Smooth muscle cell (in vitro differentiated cells): ENCODE results near the gene ASB8. TPM values are rescaled to one million over a fixed set of nuclear protein-coding genes. Genes with fewer than 3 reads are reported as not detected.

Source experiments
- DNase-seq: peaks from one replicate; lab custom pipeline; 2025; ENCODE audit not compliant: unreplicated experiment; lab: John Stamatoyannopoulos, UW
- H2AFZ ChIP-seq: fragments of 200-600 bp; sonication (generic); 2 replicates; pipeline ENCODE4 v1.6.0; 2016; ENCODE audit warnings: antibody characterized with exemption, low read depth, mild to moderate bottlenecking
- H3F3A ChIP-seq: fragments of 200-600 bp; sonication (generic); 2 replicates; pipeline ENCODE4 v1.6.0; 2017; ENCODE audit warnings: antibody characterized with exemption, low read depth
- H3K27ac ChIP-seq: fragments of 200-600 bp; sonication (generic); 2 replicates; pipeline ENCODE4 v1.5.1; 2016; ENCODE audit warnings: low read depth, mild to moderate bottlenecking
- H3K27me3 ChIP-seq: fragments of 200-600 bp; sonication (generic); 2 replicates; pipeline ENCODE4 v1.6.1; 2016; ENCODE audit warnings: low read depth, mild to moderate bottlenecking
- H3K36me3 ChIP-seq: fragments of 200-600 bp; sonication (generic); 2 replicates; pipeline ENCODE4 v1.5.1; 2016; ENCODE audit warnings: low read depth
- H3K4me1 ChIP-seq: fragments of 200-600 bp; sonication (generic); 2 replicates; pipeline ENCODE4 v1.5.1; 2016; ENCODE audit warnings: low read depth
- H3K4me2 ChIP-seq: fragments of 200-600 bp; sonication (generic); 2 replicates; pipeline ENCODE4 v1.6.0; 2016; ENCODE audit warnings: mild to moderate bottlenecking
- H3K4me3 ChIP-seq: fragments of 200-600 bp; sonication (generic); 2 replicates; pipeline ENCODE4 v1.5.1; 2016; ENCODE audit warnings: mild to moderate bottlenecking
- H3K79me2 ChIP-seq: fragments of 200-600 bp; sonication (generic); 2 replicates; pipeline ENCODE4 v1.6.0; 2016; ENCODE audit warnings: low read depth, mild to moderate bottlenecking
- H3K9ac ChIP-seq: fragments of 200-600 bp; sonication (generic); 2 replicates; pipeline ENCODE4 v1.6.0; 2016; ENCODE audit warnings: low read depth
- H3K9me3 ChIP-seq: fragments of 200-600 bp; sonication (generic); replicated peaks from 2 replicates; pipeline ENCODE4 v1.5.1; 2016; ENCODE audit warnings: low read depth
- H4K20me1 ChIP-seq: fragments of 200-600 bp; sonication (generic); 2 replicates; pipeline ENCODE4 v1.6.0; 2016; ENCODE audit warnings: low read depth
- WGBS: methylation state at CpG from one replicate; pipeline ENCODE4 v1.1.7; 2016; ENCODE audit warnings: low lambda C conversion rate; 5-methylcytosine and 5-hydroxymethylcytosine counted together
- microRNA-seq: library from miRNA; unstranded; fragments of <30 nt; microRNA quantifications from one replicate; pipeline ENCODE4, GENCODE V29; 2016; ENCODE audit warnings: borderline number of aligned reads
- polyA plus RNA-seq: library from polyadenylated mRNA; unstranded; fragments of >200 nt; fragmentation: Nextera tagmentation; extraction: Ambion mirVana; gene quantifications from 2 replicates; pipeline ENCODE4 v1.2.1, GENCODE V29; 2016
- small RNA-seq: library from RNA; depleted of rRNA; stranded (forward); fragments of <200 nt; gene quantifications from one replicate; pipeline ENCODE3, GENCODE V24; 2014
- total RNA-seq: library from RNA; depleted of rRNA; stranded (reverse); fragments of >200 nt; gene quantifications from 2 replicates; pipeline ENCODE4 v1.2.3, GENCODE V29; 2014
- TF ChIP-seq, protein P1 (sequence below): fragments of 200-600 bp; sonication (generic); IDR thresholded peaks from 2 replicates; pipeline ENCODE4 v1.5.1; 2017; ENCODE audit warnings: borderline replicate concordance, mild to moderate bottlenecking, antibody characterized with exemption; ENCODE audit not compliant: insufficient read depth, poor library complexity, severe bottlenecking

The ASB8 gene
- total and polyA plus RNA-seq, 2 experiments from 2014 or later = 25.4 to 31.1 TPM

DNA sequence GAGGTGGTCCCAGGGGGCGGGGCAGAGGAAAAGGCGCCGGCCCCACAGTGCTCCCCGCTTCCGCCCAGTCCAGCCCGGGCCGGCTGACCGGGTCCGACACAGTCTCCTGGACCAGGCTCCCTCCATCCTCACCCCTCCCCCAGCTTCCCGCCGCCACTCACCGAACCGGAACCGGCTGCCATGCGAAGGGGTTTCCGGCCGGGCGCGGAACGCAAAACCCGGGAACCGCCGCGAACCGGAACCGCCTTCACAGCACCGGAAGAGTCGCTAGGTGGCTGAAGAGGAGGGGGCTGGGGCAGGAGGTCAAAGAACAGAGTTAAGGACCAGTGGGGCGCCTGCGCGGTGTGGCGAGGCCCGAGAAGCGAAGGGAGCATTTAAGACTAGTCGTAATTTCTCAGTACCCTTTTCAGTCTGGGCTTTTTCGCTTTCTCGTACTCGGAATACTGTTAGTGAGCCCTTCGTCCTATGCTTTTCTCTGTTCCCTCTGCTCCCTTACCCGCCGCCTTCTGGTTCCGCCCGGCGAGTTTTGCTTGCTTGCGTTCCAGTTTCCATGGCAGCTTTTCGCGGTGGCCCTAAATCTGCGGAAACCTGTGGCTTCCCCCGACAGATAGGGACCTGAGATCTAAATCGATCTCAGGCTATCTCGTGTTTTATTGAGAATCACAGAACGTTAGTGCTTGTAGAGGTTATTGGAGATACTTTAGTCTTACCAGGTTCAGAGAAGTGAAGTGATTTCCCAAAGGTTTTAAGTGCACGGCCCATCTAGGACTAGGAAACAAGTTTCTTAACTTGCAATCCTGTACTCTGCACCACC, 51.2 kb downstream of the ASB8 start, which contains the start of gene SENP1:
SENP1 (minus strand) TSS at position 213 of the 814 bp plus-strand sequence. CDS start 4,607 bp downstream, outside the sequence.
- Histone ChIP-seq H3K4me2 (peak within 1 kb of the TSS; percentile 95), H3K9ac (peak within 1 kb of the TSS; percentile 95), H3F3A (peaks cover 6% of the 10 kb centered on the region), H3K4me3 (peak within 1 kb of the TSS; percentile 73), H3K79me2 (peaks cover 41% of the 10 kb centered on the region), H4K20me1 (no peaks in the 10 kb centered on the region), H2AFZ (peak within 1 kb of the TSS; percentile 92), H3K4me1 (peaks cover 13% of the 10 kb centered on the region), H3K9me3 (no peaks in the 10 kb centered on the region), H3K27ac (peak within 1 kb of the TSS; percentile 96), H3K27me3 (peaks cover 8% of the 10 kb centered on the region), H3K36me3 (no peaks in the 10 kb centered on the region)
- 2% methylated on average over 48 of the region's 53 CpGs for WGBS
- peak; percentile 65 for DNase-seq
- TF ChIP-seq, protein P1, sequence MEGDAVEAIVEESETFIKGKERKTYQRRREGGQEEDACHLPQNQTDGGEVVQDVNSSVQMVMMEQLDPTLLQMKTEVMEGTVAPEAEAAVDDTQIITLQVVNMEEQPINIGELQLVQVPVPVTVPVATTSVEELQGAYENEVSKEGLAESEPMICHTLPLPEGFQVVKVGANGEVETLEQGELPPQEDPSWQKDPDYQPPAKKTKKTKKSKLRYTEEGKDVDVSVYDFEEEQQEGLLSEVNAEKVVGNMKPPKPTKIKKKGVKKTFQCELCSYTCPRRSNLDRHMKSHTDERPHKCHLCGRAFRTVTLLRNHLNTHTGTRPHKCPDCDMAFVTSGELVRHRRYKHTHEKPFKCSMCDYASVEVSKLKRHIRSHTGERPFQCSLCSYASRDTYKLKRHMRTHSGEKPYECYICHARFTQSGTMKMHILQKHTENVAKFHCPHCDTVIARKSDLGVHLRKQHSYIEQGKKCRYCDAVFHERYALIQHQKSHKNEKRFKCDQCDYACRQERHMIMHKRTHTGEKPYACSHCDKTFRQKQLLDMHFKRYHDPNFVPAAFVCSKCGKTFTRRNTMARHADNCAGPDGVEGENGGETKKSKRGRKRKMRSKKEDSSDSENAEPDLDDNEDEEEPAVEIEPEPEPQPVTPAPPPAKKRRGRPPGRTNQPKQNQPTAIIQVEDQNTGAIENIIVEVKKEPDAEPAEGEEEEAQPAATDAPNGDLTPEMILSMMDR = no peak

DNA sequence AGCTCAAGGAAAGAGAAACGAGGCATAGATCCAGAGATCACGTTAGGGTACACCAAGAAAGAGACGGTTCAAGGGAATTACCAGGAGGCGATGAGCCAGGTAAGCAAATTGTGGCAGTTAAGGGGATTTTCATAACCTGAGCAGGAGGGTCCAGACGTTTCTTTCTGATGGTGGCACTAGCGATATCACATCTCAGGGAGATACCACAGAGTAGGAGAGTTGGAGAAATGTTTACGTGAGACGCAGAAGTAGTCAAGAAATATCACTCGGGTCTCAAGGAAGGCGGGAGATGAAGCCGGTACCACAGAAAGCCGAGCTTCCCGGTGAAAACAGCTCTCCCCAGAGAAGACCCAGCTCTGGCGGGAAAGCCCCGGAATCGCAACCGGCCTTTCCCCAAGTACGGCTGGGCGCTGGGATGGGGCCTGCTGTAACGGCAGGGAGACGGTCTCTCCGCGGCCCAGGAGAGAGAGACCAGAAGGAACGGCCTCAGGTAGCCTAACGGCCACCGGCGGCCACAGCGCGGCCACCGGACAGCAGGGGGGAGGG, 51.9 kb downstream of the ASB8 start:
- DNase-seq = no peak
- Histone ChIP-seq H3K9ac (peak overlapping the region; percentile 95), H3K4me3 (peak overlapping the region; percentile 73), H3K9me3 (no peaks in the 10 kb centered on the region), H3K27ac (peak overlapping the region; percentile 96), H3K79me2 (peaks cover 48% of the 10 kb centered on the region), H3K27me3 (peaks cover 8% of the 10 kb centered on the region), H4K20me1 (no peaks in the 10 kb centered on the region), H3K4me2 (peak overlapping the region; percentile 95), H3F3A (peaks cover 6% of the 10 kb centered on the region), H3K4me1 (peaks cover 13% of the 10 kb centered on the region), H3K36me3 (no peaks in the 10 kb centered on the region), H2AFZ (peak overlapping the region; percentile 92)
- TF ChIP-seq, protein P1 = no peak
- WGBS = under 1% methylated on average over 26 of the region's 30 CpGs

DNA sequence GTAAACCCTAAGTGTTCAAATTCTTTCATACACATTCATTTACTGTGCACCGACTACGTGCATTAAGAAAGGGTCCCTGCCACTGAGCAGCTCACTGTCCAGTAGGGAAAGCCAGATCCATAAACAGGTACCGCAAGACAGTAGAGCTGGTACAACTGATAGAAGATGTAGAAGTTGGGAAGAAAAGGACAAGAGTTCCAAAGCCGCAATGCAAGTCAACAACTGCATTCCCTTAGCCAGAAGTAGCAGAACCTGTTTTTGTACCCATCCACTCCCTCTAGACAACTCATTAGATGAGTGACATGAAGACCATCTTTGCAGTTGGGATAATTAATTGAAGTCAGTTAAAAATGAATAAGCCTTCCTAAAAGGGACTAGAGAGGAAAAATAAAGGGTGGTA, 52.8 kb downstream of the ASB8 start:
- peaks cover 6% of the 10 kb centered on the region for H3F3A ChIP-seq
- WGBS = 69% methylated on average over 4 of the region's 4 CpGs
- peaks cover 13% of the 10 kb centered on the region for H3K4me1 ChIP-seq
- H2AFZ ChIP-seq = no peak overlapping the region
- H3K36me3 ChIP-seq = no peaks in the 10 kb centered on the region
- peaks cover 57% of the 10 kb centered on the region for H3K79me2 ChIP-seq
- H3K9ac ChIP-seq = no peak overlapping the region
- DNase-seq = no peak
- no peaks in the 10 kb centered on the region for H4K20me1 ChIP-seq
- peaks cover 8% of the 10 kb centered on the region for H3K27me3 ChIP-seq
- peak overlapping the region; percentile 73 for H3K4me3 ChIP-seq
- peak overlapping the region; percentile 96 for H3K27ac ChIP-seq
- TF ChIP-seq, protein P1 = no peak
- H3K4me2 ChIP-seq = peak overlapping the region; percentile 95
- H3K9me3 ChIP-seq = no peaks in the 10 kb centered on the region

Small RNA genes within 50 kb of the gene (microRNA-seq; reads per million reads assigned to microRNA genes)
- 12.9 reads per million, percentile 18 among the genes with 10 or more reads in this experiment for gene MIR6505

Small RNA genes within 50 kb of the gene (small RNA-seq; reads per million reads assigned to genes)
- gene MIR6505 = 0.45 reads per million, percentile 15 among the genes with 10 or more reads in this experiment

Other genes with a start within 250 kb of the ASB8 start
- gene TMEM106C, start 193.9 kb downstream of the ASB8 start, total RNA-seq = 58.8 and 58.9 TPM in 2 replicates
- gene TMEM106C, start 193.9 kb downstream of the ASB8 start, polyA plus RNA-seq = 42.7 and 60.9 TPM in 2 replicates
- 1.6 and 8.6 TPM in 2 replicates for gene COL2A1, start 153.0 kb downstream of the ASB8 start, total RNA-seq
- gene COL2A1, start 153.0 kb downstream of the ASB8 start, polyA plus RNA-seq = 1.6 and 2.8 TPM in 2 replicates
- gene SENP1, start 51.4 kb downstream of the ASB8 start, total RNA-seq = 25.8 and 36.6 TPM in 2 replicates
- 6.7 and 7.6 TPM in 2 replicates for gene SENP1, start 51.4 kb downstream of the ASB8 start, polyA plus RNA-seq
- 26.6 and 35.7 TPM in 2 replicates for gene PFKM, start 38.2 kb downstream of the ASB8 start, total RNA-seq
- 37.1 and 38.3 TPM in 2 replicates for gene PFKM, start 38.2 kb downstream of the ASB8 start, polyA plus RNA-seq
- gene CCDC184, start 26.1 kb upstream of the ASB8 start, total RNA-seq = 23.7 and 36.6 TPM in 2 replicates
- gene CCDC184, start 26.1 kb upstream of the ASB8 start, polyA plus RNA-seq = 56.1 and 74.1 TPM in 2 replicates
- gene OR10AD1, start 45.8 kb upstream of the ASB8 start, total RNA-seq = not detected in 2 replicates
- not detected in 2 replicates for gene OR10AD1, start 45.8 kb upstream of the ASB8 start, polyA plus RNA-seq
- 28.1 and 61.4 TPM in 2 replicates for gene ZNF641, start 193.4 kb upstream of the ASB8 start, total RNA-seq
- 19.4 and 22.6 TPM in 2 replicates for gene ZNF641, start 193.4 kb upstream of the ASB8 start, polyA plus RNA-seq